Spleen (tissue), 7 donors: ENCODE measurements around the gene MEFV.

Source experiments
- CTCF ChIP-seq, 11 experiments: fragments of 200-600 bp in 7 of 11; fragments of 450-650 bp in 4 of 11; sonication (generic) in 4 of 11; IDR thresholded peaks in 8 of 11; conservative IDR thresholded peaks in 3 of 11; 1 replicate in 7 of 11; 2 replicates in 4 of 11; pipeline versions ENCODE4 v1.4.0 to v1.8.0; 2016 to 2021; ENCODE audit warnings: antibody characterized with exemption in 11 of 11, inconsistent platforms in 4 of 11, mild to moderate bottlenecking in 1 of 11
- POLR2A ChIP-seq, 3 donors: fragments of 450-650 bp; IDR thresholded peaks; one replicate each; pipeline ENCODE4 v1.5.1; 2017; ENCODE audit warnings: antibody characterized with exemption in 3 of 3, mild to moderate bottlenecking in 1 of 3
- donor health status: DM: no; HTN: no; CAD: no; lungs with moderate emphysema.
- donor health status: DM: no; HTN: no; CAD: no.
- donor health status: DM: no; HTN: no; CAD: no.

- TF ChIP-seq POLR2A (IDR thresholded peaks at IDR 0.05) (no peak), CTCF (IDR thresholded peaks at IDR 0.05 in 8 of 11, conservative IDR thresholded peaks at IDR 0.05 in 3 of 11) (no peak)
Observed at GRCh38 chr16:3234543-3234856, 21.9 kb downstream of the MEFV start.
